GM19023 (cell line): ENCODE measurements around the gene PARD3.
"Not testable (repeated sequence)": the region's sequence is repeated elsewhere in the genome, so short reads cannot be mapped to it uniquely, and the experiment has no call there.

ENCODE experiments used
- ATAC-seq: cut with Tn5 transposase; IDR thresholded peaks from one replicate; pipeline ENCODE4 v1.9.1; 2021; ENCODE audit warnings: mild to moderate bottlenecking, moderate library complexity; ENCODE audit not compliant: unreplicated experiment

PARD3 gene

DNA sequence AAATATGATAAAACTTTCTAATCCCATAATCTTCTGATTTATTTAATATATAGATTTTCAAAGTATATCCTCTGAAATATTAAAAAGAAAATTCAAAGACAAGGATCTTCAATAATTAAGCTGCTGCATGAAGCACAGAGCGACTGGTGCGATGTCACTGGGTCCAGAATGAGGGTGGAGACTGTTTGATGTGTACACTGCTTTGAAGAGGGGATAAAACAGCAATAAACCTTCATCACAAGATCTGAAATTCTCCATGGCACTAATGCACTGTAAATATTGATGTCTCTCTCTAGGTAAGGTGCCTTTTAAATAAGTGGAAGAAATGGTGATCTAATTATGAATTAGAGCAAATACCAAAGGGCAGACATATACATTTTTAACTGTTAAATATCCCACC, 337.8 kb downstream of the PARD3 start:
- no peak for ATAC-seq

DNA sequence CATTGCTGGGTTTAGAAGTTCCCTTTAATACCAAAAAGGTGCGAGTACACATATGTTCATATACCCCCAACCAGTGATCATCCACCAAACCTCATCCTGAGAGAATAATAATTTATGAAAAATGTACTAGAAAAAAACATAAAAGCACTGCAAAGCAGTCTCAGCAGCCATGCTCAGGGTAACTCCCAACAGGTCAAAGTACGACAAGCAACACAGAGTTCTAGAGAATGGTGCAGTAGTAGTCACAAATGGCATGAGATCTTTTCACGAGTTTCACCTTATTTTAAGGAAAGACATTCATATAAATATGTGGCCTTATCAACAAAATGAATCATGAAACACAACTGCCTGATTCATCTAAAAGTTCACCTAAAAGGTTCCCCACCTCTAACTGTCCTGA, 338.5 kb downstream of the PARD3 start:
- ATAC-seq = no peak

DNA sequence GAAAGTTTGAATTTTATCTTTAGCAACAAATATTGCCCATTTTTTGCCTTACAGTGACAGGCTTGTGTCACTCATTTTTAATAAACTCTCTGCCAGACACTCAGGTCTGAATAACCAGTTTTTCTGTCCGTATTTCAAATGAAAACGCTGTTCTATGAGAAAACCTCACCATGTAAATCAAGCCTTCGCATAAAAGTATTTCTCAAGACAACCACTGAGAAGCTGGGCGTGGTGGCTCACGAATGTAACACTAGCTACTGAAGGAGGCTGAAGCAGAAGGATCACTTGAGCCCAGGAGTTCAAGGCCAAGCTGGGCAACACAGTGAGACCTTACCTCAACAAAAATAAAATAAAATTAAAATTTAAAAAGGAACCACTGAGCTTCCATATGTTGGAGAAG, 339.3 kb downstream of the PARD3 start:
- ATAC-seq = no peak

DNA sequence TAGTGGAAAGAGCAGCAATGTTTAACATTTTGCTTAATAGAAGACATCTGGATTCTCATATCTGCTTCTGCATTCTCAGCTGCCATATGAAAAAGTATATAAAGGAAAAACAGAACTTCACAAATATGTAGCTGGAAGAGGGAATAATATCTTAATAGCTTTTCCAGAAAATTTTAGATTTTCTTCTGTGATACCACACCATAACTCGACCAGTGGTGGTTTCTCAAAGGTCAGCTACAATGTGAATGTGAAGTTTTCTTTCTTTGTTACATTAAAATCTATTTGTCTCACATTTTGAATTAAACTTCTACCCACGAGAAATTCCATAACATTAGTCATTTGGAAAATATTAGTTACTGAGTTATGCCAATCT, 339.8 kb downstream of the PARD3 start:
- ATAC-seq = no peak

DNA sequence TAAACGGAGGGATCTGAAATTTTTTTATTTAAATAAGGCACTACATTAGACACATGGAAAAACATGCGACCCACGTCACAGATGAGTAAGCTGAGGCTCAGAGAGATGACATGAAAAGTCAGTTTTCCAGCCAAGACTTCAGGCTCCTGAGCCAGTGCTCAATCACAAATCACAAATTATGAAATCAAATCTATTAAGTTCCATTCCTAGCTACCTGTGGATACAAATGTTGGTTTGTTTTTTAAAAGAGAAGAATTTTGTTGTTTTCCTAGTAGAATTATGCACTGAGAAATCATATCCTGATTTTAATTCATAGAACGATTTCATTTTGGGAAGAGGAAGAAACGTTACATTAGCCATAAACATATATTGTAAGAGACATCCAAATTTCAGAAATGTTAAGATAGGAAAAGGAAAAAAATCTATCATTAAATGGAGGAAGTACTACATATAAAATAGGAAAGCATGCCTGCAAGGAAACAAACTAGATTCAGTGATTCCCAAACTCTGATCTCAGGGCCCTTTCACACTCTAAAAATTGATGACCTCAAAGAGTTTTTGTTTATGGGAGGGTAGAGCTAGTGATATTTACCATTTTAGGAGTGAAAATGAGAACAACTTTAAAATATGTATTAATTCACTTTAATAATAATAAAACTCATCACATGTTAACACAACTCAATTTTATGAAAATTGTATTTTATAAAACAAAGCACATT, 340.4 kb downstream of the PARD3 start:
- ATAC-seq = no peak

DNA sequence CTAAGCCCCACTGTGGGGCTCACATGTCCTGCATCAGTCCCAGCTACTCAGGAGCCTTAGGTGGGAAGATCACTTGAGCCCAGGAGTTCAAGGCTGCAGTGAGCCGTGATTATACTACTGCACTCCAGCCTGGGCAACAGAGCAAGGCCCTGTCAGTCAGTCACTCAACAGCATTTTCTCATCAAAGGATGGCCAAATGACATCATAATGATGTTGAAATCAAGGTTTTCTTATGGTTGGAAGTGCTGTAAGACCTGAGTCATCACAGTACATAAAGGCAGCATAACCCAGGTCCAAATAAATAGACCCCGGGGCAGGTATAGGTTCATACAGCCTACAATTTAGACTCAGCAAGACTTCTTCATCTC, 341.1 kb downstream of the PARD3 start:
- no peak for ATAC-seq

DNA sequence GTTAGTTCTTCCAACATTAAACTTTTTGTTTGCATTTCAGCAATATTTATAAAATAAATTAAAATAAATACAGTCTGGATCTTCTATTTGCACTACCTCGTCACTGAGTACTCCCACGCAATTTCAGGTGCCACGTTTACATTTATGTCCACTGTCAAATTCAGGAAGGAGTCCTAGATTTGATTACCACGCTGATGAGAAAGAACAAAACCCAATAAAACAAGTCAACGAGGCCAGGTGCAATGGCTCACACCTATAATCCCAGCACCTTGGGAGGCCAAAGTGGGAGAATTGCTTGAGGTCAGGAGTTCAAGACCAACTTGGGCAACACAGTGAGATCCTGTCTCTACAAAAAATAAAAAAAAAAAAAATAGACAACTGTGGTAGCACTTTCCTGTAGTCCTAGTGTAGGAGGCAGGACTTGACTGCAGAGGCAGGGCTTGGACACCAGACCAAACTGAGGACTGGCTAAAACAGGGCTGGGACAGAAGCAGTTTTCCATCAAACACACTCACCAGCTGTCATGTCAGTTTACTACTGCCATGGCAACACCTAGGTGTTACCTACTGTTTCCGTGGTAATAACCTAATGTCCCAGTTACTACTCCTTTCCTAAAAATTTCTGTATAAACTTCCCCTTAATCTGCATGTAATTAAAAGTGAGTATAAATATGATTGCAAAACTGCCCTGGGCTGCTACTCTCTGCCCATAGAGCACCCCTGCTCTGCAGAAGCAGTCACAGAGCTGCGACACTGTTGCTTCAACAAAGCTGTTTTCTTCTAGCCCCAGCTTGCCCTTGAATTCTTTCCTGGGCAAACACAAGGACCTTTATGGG, 341.7 kb downstream of the PARD3 start:
- no peak for ATAC-seq

DNA sequence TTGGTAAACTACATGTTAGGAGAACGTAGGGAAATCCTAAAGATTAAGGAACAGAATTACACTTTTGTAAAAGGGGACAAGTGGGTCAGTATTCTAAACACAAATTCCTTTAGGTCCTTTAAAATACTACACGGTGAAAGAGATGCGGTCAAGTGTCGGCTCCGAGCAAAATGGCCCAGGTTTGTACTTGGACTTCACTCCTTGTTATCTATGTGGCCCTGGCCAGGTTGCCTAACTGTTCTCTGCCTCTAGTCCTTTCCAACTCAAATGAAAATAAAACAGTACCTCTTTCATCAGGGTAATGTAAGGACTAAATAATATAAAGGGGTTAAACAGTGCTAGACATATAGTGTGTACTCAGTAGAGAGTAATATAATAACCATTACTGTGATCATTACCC, 344.8 kb downstream of the PARD3 start:
- no peak for ATAC-seq

DNA sequence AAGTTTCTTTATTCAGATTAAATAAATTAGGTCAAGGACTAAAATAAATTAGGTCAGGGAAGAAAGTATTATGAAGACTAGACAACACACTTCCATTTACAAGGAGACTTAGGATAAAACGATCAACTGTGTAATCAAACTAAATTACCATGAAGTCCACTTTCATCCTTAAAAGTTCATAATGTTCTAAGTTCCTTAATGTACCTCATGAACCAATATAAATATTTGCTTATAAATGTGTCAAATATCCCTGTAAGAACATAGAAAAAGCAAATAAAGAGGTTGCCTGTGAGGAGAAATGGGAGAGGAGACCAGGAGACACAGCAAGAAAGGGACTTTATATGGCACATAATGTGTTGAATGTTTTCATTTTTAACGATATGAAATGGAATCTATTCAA, 345.6 kb downstream of the PARD3 start:
- ATAC-seq = no peak

DNA sequence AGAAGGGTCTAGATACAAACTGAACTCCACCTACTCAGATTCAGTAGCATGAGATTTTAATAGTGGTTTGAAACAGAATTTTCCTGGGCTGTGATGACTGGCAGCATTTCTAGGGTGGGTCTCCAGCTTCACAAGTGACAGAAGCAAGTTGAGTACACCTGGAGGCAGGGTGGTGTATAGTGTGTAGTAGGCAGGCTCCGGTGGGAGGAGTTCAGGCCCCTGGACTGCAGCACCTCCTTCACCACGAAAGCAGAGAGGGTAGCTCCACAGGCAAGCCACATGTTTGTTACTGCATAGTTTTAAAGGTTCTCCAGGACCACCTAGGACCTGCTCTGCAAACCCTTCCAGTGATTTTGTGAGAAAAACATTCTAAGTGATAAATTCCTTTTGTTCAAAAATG, 347.2 kb downstream of the PARD3 start:
- no peak for ATAC-seq

DNA sequence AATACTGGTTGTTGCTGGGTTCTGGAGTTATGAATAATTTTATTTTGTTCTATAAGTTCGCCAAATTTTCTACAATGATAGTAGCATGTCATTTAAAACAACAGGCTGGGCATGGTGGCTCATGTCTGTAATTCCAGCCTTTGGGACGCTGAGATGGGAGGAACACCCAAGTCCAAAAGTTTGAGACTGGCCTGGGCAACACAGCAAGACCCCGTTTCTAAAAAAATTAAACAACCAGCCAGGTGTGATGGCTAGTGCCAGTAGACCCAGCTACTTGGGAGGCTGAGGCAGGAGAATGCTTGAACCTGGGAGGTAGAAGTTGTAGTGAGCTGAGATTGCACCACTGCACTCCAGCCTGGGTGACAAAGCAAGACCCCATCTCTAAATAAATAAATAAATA, 347.7 kb downstream of the PARD3 start:
- ATAC-seq = no peak

DNA sequence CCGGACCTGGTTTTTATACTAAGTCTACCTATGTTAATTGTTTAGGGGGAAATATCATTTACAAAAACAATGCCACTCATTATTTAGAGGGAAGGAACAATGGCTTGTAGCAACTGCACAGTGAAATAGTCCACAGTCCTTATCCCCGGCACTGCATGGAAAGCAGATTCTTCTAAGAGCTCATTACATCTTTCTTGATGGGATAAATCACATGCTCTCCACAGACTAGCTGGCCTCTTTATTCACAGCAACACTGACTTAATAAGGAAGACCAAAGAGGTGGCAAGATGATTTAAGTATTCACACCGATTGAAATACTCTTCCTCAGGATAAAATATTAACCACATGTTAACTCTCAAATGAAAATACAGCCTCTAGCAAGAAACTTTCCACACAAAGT, 349.4 kb downstream of the PARD3 start:
- no peak for ATAC-seq

DNA sequence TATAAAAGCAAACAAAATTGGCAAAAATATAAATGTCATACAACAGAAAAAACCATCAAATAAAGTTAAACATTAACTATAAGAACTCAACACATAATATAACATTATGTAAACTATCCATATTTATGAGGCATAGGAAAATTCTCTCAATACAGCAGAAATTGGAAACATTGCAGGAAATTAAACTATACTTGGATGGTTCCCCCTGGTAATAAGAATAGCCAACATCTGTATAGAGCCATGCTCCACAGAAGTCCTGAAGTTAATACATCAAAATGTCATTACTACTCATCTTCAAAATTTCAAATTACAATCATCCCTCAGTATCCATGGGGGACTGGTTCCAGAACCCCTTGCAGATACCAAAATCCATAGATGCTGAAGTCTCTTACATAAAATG, 350.5 kb downstream of the PARD3 start:
- ATAC-seq = no peak

DNA sequence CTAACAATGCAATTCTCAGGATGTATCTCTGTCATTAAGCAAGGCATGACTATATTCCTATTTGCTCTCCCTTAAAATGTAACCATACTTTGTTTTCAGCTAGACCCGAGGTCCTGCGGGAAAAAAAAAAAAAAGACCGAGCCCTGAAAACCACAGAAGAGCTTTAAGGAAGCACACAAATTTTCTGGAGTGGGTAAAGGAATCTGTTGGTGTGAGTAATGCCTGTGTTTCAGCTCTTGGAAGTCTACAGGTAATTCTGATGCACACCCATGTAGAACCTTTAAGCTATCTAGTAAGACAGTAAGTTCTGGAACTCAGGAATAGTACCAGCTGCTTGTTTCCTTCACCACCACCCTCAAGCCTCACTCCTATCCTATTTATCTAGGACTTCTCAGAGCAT, 351.1 kb downstream of the PARD3 start:
- no peak for ATAC-seq

DNA sequence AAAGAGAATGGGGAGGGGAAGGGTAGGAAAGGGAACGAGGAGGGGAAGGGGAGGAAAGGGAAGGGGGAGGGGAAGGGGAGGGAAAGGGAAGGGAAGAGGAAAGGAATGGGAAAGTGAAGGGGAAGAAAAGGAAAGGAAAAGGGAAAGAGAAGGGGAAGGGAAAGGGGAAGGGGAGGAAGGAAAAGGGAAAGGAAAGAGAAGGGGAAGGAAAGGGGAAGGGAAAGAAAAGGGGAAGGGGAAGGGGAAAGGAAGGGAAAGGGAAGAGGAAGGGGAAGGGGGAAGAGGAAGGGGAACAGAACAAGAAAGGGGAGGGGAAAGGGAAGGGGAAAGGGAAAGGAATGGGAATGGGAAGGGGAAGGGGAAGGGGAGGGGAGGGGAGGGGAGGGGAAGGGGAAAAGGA, 352.1 kb downstream of the PARD3 start:
- no peak for ATAC-seq

DNA sequence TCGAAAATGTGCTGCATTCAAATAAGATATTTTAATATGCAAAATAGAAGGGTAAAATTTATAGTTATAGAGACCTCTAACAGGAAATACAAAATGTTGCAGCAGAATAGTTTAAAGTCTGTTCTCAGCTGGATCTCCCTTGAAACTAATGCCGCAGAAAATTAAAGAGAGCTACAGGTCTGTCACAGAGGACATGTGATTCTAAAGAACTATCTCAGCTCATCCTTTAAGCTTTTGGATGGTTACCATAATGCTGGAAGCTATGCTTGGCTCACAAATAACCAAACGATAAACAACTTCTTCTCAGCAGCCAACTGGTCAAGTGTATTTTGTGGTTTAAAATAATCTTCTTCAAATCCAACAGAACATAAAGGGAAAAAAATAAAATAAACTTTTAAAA, 353.0 kb downstream of the PARD3 start:
- ATAC-seq = no peak

DNA sequence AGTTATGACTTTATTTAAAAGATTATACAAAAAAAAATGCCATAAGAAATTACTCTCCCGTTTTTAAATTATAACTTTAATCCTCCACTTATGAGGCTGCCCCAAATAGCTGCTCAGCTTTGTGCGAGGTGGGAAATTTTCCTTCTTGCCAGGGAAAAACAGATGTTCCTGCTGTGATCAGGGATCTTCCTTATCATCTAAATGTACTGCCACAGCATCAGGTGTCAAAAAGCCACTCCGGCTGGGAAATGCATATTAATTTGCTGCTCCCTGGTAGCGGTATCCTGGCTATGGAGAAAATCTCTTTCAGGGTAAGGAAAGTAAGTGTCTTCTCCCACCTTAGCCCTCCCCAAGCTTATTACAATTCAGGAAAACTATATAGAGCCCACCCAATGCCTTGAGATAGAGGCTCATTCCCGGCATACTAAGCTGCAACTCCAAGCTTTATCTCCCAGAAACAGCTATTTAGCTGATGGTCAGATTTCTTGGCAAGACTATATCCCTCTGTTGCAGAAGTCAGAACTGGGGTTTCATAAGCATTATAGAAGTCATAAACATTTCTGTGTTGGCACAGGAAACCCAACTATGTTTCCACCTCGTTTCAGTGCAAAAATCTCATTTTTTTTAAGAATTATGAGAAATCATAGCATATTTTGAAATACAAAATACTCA, 360.4 kb downstream of the PARD3 start:
- ATAC-seq = no peak

DNA sequence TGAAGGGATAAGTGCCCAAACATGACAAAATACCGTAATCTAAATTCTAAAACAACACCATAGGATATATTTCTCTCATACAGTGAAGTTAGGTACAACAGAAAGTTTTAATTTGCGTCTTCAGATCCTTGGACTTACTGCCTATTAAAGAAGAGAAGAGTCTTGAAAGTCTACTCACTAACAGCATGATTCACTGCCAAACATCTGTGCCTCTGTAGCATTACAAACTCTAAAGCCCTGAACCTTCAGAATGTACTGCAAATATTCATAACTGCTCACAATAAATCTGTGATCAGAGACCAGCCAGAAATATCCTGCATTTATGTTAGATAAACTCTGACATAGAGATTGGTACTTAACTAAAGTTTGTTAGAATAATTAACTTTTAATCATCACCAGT, 365.3 kb downstream of the PARD3 start:
- ATAC-seq = no peak

DNA sequence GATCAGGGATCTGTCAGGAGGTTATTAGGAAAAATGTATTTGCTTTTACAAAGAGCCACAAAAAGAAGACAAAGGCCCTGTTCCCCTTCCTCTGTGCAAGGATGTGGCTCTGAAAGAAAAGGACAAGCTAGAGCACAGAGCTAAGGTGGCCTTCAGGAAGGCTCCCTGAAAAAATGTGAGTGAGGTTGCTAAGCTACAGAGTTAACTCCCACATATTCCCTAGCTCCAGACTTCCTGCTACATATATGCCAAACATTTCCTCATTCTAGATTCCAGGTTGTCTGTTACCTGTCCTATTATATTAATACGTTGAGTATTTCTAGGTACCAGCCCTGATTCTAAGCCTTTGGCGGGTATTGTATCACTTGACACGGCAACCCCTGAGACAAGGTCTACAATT, 369.0 kb downstream of the PARD3 start:
- no peak for ATAC-seq

DNA sequence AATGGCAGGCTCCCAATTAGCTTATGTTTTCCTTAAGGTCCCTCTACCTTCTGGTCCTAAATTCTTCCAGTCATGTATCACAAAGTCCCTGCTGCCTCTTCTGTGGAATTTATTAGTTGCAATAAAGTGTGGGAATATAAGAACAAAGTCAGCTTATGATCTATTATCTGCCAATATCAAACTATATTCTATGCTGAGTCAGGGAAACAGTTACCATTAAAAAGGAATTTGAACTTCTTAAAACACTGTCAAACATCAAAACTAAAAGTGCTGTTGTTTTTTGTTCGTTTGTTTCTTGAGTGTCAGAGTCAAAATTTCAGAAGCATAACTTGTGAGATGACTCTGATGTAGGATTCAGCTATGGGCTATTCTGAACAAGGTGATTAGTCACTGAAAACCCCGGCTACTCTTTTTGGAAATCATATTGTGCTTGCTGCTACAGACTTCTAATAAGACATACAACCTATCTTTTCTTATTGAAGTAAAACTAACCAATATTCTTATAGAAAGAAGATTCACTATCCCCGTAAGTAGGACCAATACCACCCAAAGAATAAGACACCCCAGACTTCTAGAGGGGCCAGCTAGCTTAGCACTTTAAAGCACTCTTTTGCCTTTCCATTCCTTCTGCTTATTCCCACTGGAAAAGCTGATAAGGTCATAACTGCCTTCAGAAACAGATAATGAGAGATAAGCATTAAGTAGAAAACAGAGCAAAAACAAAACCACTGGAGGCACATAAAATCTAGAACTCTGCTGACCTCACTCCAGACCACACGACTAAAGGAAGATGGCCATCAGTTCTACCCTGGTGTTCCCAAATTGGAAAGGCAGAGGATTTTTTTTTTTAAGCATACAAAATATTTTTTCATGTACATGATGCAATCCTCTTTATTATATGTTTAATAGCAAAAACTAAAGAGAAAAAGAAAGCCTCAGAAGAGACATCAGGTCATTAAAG, 370.6 kb downstream of the PARD3 start:
- no peak for ATAC-seq

DNA sequence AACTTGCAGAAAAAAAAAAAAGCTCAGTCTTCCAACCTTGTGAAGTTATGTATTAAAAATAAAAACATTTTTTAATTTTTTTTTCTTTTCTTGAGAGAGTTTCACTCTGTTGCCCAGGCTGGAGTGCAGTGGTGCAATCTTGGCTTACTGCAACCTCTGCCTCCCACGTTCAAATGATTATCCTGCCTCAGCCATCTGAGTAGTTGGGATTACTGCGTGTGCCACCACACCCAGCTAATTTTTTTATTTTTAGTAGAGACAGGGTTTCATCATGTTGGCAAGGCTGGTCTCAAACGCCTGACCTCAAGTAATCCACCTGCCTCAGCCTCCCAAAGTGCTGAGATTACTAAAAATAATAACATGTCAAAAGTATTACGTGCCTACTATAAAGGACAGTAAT, 375.7 kb downstream of the PARD3 start:
- not testable (repeated sequence) for ATAC-seq
